ENCODE measurements around the gene ZNF839.

GRCh38 chr14:102330806-102331205, 11.3 kb downstream of the ZNF839 start:
- no peak for TF ChIP-seq CTCF (conservative IDR thresholded peaks at IDR 0.05; ENCODE audit: low read depth in 2 of 2)
- TF ChIP-seq ZNF114 (CRISPR knock-in tag; IDR thresholded peaks at IDR 0.05) = no peak
- TF ChIP-seq EZH2 (IDR thresholded peaks at IDR 0.05; ENCODE audit: low read depth, unreplicated experiment) = no peak
- TF ChIP-seq POLR2AphosphoS5 (IDR thresholded peaks at IDR 0.05; ENCODE audit: low read depth) = no peak
- TF ChIP-seq STAT1 (IDR thresholded peaks at IDR 0.05; ENCODE audit: unreplicated experiment) = no peak
- TF ChIP-seq REST (IDR thresholded peaks at IDR 0.05; ENCODE audit: unreplicated experiment) = no peak
- no peak for TF ChIP-seq JUNB (IDR thresholded peaks at IDR 0.05; ENCODE audit: unreplicated experiment)
- TF ChIP-seq EZH2phosphoT487 (IDR thresholded peaks at IDR 0.05; ENCODE audit: unreplicated experiment) = no peak
- TF ChIP-seq ZNF462 (CRISPR knock-in tag; IDR thresholded peaks at IDR 0.05) = no peak
- no peak for TF ChIP-seq ETS1 (IDR thresholded peaks at IDR 0.05)
- TF ChIP-seq CREB1 (CRISPR knock-in tag; IDR thresholded peaks at IDR 0.05; ENCODE audit: low read depth) = no peak
- TF ChIP-seq ZNF331 (CRISPR knock-in tag; IDR thresholded peaks at IDR 0.05; ENCODE audit: low read depth) = no peak
- no peak for TF ChIP-seq NANOG (IDR thresholded peaks at IDR 0.05; ENCODE audit: borderline replicate concordance)

All from GM23338 (cell line).